HFFc6 (cell line): ENCODE results near the gene P2RY8. TPM values are rescaled to one million over a fixed set of nuclear protein-coding genes. Genes with fewer than 3 reads are reported as not detected.
"Not testable (repeated sequence)": the region's sequence is repeated elsewhere in the genome, so short reads cannot be mapped to it uniquely, and the experiment has no call there.

Experiments used
- DNase-seq: peaks from one replicate; pipeline ENCODE4 v3.0.0-alpha.2; 2018
- H3K27ac Mint-ChIP-seq: 2 replicates; pipeline ENCODE4 v1.8.0; 2020; ENCODE audit warnings: mild to moderate bottlenecking, mixed read lengths
- H3K27me3 Mint-ChIP-seq: 2 replicates; pipeline ENCODE4 v1.8.0; 2021; ENCODE audit warnings: mild to moderate bottlenecking, moderate library complexity, mixed read lengths; ENCODE audit not compliant: insufficient read depth
- H3K36me3 Mint-ChIP-seq: 2 replicates; pipeline ENCODE4 v1.8.0; 2021; ENCODE audit warnings: low read depth, mixed read lengths
- H3K4me1 Mint-ChIP-seq: 2 replicates; pipeline ENCODE4 v1.8.0; 2020; ENCODE audit warnings: low read depth, mixed read lengths
- H3K4me3 Mint-ChIP-seq: 2 replicates; pipeline ENCODE4 v1.8.0; 2020; ENCODE audit warnings: mild to moderate bottlenecking, moderate library complexity, mixed read lengths
- H3K9me3 Mint-ChIP-seq: 2 replicates; pipeline ENCODE4 v1.8.0; 2020; ENCODE audit warnings: mild to moderate bottlenecking, mixed read lengths
- total RNA-seq, 6 experiments: library from RNA; stranded (reverse); fragmentation: NEBNext Ultra II Directional; extraction: Animal tissue kit (Norgen Biotek cat#: 25700); gene quantifications; 2 replicates in 1 of 6; 3 replicates in 5 of 6; pipeline ENCODE4 v1.2.3, GENCODE V29; 2021
- TF ChIP-seq, protein P1 (sequence below): fragments of 200-600 bp; sonication (generic); IDR thresholded peaks from 2 replicates; pipeline ENCODE4 v1.5.0; 2021; ENCODE audit warnings: antibody characterized with exemption, mild to moderate bottlenecking

P2RY8 gene
- total RNA-seq, 6 experiments from 2014 or later, result not detected

DNA sequence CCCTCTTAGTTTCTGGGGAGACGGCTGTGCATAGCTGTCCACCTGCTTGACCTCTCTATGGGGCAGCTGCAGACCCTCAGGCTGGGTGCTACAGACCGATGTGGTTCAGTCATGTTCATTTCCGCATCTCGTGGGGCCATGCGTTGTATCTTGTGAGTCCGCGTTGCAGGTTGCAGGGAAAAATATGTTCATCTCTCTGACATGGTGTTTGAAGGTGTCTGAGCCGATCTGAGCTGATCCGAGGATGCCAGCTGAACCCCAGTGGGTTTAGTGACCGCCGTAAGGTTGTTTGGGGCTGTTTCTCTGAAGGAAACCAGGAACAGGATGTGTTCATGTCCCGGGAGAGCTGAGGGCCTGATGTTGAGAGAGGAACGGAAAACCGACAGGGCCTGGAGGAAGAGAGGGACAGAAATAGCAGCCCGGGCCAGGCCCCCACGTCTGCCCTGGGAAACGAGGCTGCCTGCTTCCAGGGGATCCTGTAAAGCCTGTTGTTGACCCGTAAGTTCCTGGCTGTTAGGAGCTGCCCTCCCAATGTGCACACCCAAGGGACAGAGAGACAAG lies 9.8 kb upstream of the P2RY8 start:
- no peak for DNase-seq
- TF ChIP-seq, protein P1, sequence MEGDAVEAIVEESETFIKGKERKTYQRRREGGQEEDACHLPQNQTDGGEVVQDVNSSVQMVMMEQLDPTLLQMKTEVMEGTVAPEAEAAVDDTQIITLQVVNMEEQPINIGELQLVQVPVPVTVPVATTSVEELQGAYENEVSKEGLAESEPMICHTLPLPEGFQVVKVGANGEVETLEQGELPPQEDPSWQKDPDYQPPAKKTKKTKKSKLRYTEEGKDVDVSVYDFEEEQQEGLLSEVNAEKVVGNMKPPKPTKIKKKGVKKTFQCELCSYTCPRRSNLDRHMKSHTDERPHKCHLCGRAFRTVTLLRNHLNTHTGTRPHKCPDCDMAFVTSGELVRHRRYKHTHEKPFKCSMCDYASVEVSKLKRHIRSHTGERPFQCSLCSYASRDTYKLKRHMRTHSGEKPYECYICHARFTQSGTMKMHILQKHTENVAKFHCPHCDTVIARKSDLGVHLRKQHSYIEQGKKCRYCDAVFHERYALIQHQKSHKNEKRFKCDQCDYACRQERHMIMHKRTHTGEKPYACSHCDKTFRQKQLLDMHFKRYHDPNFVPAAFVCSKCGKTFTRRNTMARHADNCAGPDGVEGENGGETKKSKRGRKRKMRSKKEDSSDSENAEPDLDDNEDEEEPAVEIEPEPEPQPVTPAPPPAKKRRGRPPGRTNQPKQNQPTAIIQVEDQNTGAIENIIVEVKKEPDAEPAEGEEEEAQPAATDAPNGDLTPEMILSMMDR, result no peak
- no peak overlapping the region for H3K4me3 Mint-ChIP-seq
- no peaks in the 10 kb centered on the region for H3K4me1 Mint-ChIP-seq
- H3K27ac Mint-ChIP-seq, result no peak overlapping the region
- H3K36me3 Mint-ChIP-seq, result no peaks in the 10 kb centered on the region
- peaks cover 16% of the 10 kb centered on the region; the same call in 1 of the 2 replicates for H3K9me3 Mint-ChIP-seq
- peaks cover 6% of the 10 kb centered on the region for H3K27me3 Mint-ChIP-seq

DNA sequence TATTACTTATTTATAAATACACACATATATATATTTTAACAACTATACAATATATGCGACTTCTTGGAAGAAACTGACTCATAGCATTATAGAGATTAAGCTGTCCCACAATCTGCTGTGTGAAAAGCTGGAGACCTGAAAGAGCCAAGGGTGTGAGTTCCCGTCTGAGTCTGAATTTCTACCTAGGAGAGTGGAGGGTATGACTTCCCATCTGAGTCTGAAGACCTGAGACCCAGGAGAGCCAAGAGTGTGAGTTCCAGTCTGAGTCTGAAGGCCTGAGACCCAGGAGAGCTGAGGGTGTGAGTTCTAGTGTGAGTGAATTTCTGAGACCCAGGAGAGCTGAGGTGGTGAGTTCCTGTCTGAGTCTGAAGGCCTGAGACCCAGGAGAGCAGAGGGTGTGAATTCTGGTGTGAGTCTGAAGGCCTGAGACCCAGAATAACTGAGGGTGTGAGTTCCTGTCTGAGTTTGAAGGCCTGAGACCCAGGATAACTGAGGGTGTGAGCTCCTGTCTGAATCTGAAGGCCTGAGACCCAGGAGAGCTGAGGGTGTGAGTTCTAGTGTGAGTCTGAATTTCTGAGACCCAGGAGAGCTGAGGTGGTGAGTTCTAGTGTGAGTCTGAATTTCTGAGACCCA lies 8.9 kb upstream of the P2RY8 start:
- peaks cover 4% of the 10 kb centered on the region; the same call in 1 of the 2 replicates for H3K27me3 Mint-ChIP-seq
- TF ChIP-seq, protein P1, result no peak
- H3K4me1 Mint-ChIP-seq, result no peaks in the 10 kb centered on the region
- no peaks in the 10 kb centered on the region for H3K36me3 Mint-ChIP-seq
- H3K27ac Mint-ChIP-seq, result no peak overlapping the region
- no peak overlapping the region for H3K4me3 Mint-ChIP-seq
- H3K9me3 Mint-ChIP-seq, result peaks cover 14% of the 10 kb centered on the region; the same call in 1 of the 2 replicates
- no peak for DNase-seq

DNA sequence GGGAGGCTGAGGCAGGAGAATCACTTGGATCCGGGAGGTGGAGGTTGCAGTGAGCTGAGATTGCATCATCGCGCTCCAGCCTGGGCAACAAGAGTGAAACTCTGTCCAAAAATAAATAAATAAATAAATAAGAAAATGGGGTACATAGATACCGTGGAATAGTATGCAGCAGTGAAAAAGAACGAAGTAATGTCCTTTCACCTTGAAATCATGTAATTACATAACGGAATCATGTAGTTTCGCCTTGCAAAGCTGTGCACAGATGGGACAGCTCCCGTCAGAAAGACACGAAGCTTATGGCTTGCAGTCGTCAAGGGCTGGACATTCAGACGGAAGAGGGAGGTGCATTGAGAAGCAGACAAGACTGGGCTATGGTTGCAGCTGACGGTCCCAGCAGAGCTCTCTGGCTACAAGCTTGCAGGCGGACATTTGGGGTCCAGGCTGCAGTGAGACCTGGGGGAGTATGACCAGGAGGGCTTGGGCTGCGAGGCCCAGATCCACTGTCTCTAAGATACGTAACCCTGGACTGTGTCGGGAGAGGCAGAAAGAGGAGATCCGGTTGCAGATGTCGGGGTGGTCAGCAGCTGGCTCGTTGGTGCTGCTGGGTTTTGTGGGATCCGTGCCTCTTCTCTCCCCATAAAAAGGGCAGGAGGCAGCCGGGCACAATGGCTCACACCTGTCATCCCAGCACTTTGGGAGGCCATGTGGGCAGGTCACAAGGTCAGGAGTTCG lies 6.2 kb upstream of the P2RY8 start:
- Mint-ChIP-seq H3K27me3 (peaks cover 11% of the 10 kb centered on the region), H3K4me3 (no peak overlapping the region), H3K27ac (no peak overlapping the region), H3K9me3 (peaks cover 6% of the 10 kb centered on the region; the same call in 1 of the 2 replicates), H3K4me1 (no peaks in the 10 kb centered on the region), H3K36me3 (no peaks in the 10 kb centered on the region)
- DNase-seq, result no peak
- TF ChIP-seq, protein P1, result no peak

DNA sequence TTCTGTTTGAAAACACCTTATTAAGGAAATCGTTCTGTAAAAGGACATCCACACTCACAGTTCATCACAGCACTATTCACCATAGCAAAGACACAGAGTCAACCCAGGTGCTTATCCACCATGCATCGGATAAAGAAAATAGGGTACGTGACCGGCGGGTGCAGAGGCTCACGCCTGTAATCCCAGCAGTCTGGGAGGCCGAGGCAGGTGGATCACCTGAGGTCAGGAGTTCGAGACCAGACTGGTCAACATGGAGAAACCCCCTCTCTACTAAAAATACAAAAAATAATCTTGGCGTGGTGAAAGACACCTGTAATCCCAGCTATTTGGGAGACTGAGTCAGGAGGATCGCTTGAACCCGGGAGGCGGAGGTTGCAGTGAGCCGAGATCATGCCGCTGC lies 2.2 kb upstream of the P2RY8 start:
- H3K9me3 Mint-ChIP-seq, H3K36me3 Mint-ChIP-seq: not testable (repeated sequence)

DNA sequence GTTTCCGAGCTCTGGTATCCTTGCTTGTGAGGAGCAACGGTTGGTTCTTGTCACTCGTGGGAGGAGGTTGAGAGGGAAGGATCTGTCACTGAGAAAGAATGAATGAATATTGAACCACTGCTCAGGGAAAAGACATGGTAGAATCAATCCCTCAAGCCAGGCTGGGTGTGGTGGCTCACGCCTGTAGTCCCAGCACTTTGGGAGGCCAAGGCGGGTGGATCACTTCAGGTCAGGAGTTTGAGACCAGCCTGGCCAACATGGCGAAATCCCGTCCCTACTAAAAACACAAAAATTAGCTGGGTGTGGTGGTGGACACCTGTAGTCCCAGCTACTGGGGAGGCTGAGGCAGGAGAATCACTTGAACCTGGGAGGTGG lies 718 bp upstream of the P2RY8 start:
- H3K9me3 Mint-ChIP-seq, H3K4me1 Mint-ChIP-seq, H3K27ac Mint-ChIP-seq, H3K27me3 Mint-ChIP-seq, H3K36me3 Mint-ChIP-seq, DNase-seq: not testable (repeated sequence)
- peak overlapping the region; percentile 56; the same call in 1 of the 2 replicates for H3K4me3 Mint-ChIP-seq

More for the DNA sequence above, 2.2 kb upstream of the P2RY8 start:
- H3K4me3 Mint-ChIP-seq, DNase-seq, H3K4me1 Mint-ChIP-seq, H3K27ac Mint-ChIP-seq: not testable (repeated sequence)
- peaks cover 11% of the 10 kb centered on the region for H3K27me3 Mint-ChIP-seq

DNA sequence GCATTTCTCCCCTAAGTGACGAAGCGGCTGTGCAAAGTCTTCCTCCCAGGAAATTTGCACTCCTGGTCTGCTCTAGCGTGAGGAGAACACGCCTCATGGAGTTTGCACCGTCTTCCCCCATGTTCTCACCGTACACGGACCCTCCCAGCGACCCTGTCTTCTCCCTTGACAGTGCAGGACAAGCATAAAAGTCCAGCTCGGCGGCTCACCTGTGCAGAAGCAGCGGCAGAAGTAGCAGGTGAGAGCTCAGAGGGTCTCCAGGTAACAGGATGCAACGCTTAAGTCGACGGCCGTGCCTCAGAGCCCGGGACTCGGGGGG lies 314 bp downstream of the P2RY8 start:
- peaks cover 8% of the 10 kb centered on the region; the same call in 1 of the 2 replicates for H3K4me1 Mint-ChIP-seq
- H3K4me3 Mint-ChIP-seq, result no peak overlapping the region
- H3K27ac Mint-ChIP-seq, result no peak overlapping the region

More for the DNA sequence above, 314 bp downstream of the P2RY8 start:
- no peaks in the 10 kb centered on the region for H3K36me3 Mint-ChIP-seq
- peaks cover 8% of the 10 kb centered on the region; the same call in 1 of the 2 replicates for H3K27me3 Mint-ChIP-seq
- DNase-seq, result no peak
- TF ChIP-seq, protein P1, result no peak
- peaks cover 3% of the 10 kb centered on the region; the same call in 1 of the 2 replicates for H3K9me3 Mint-ChIP-seq
